Tibial nerve (tissue), 4 donors: ENCODE measurements around the gene LDLRAD1. TPM values are rescaled to one million over a fixed set of nuclear protein-coding genes. Genes with fewer than 3 reads are reported as not detected.
A peak's percentile ranks its signal among the peaks of the same experiment; 100 is the strongest.
"Not testable (repeated sequence)": the region's sequence is repeated elsewhere in the genome, so short reads cannot be mapped to it uniquely, and the experiment has no call there.

Experiments used
- DNase-seq, 2 donors: peaks; one replicate each; pipeline ENCODE4 v3.0.0-alpha.2; 2019; ENCODE audit warnings: low spot score in 2 of 2
- H3K27ac ChIP-seq, 4 donors: fragments of 200-600 bp; sonication (generic) in 3 of 4; one replicate each; pipeline ENCODE4 v1.5.1; 2017 to 2019; ENCODE audit warnings: mild to moderate bottlenecking in 1 of 4
- H3K27me3 ChIP-seq, 2 donors: fragments of 200-600 bp; sonication (generic) in 1 of 2; one replicate each; pipeline versions ENCODE4 v1.5.1 to v1.6.0; 2017 to 2019
- H3K36me3 ChIP-seq, 3 donors: fragments of 200-600 bp; sonication (generic); one replicate each; pipeline ENCODE4 v1.5.1; 2018 to 2019
- H3K4me1 ChIP-seq, 4 donors: fragments of 200-600 bp; sonication (generic) in 3 of 4; one replicate each; pipeline ENCODE4 v1.5.1; 2017 to 2019
- H3K4me3 ChIP-seq, 4 donors: fragments of 200-600 bp; sonication (generic) in 3 of 4; one replicate each; pipeline ENCODE4 v1.5.1; 2017 to 2019; ENCODE audit warnings: mild to moderate bottlenecking in 1 of 4, moderate library complexity in 1 of 4
- H3K9me3 ChIP-seq, 4 donors: fragments of 200-600 bp; sonication (generic) in 3 of 4; one replicate each; pipeline ENCODE4 v1.5.1; 2017 to 2019
- CTCF ChIP-seq, 5 experiments: fragments of 200-600 bp in 3 of 5; fragments of 450-650 bp in 2 of 5; sonication (generic) in 3 of 5; IDR thresholded peaks; one replicate each; pipeline ENCODE4 v1.5.1; 2016 to 2019; ENCODE audit warnings: antibody characterized with exemption in 5 of 5, mild to moderate bottlenecking in 3 of 5, moderate library complexity in 2 of 5
- EP300 ChIP-seq, 2 donors: sonication (generic); formaldehyde crosslinking; IDR thresholded peaks; one replicate each; pipeline ENCODE4 v1.6.1; 2017; ENCODE audit warnings: antibody characterized with exemption in 2 of 2, mild to moderate bottlenecking in 1 of 2
- POLR2A ChIP-seq, 2 donors: fragments of 450-650 bp; IDR thresholded peaks; one replicate each; pipeline ENCODE4 v1.6.1; 2017; ENCODE audit warnings: antibody characterized with exemption in 2 of 2, mild to moderate bottlenecking in 2 of 2, moderate library complexity in 2 of 2
- WGBS, 2 donors: methylation state at CpG; one replicate each; pipeline ENCODE4 v1.1.5; 2018; 5-methylcytosine and 5-hydroxymethylcytosine counted together
- total RNA-seq, 4 donors: library from RNA; depleted of rRNA; stranded (reverse); fragments of >200 nt; gene quantifications; one replicate each; pipeline ENCODE4 v1.1.0, GENCODE V29; 2016

The LDLRAD1 gene
- total RNA-seq, 4 donors from 2014 or later: not detected

- no peaks in the 10 kb centered on the region for H3K27me3 ChIP-seq
- H3K36me3 ChIP-seq: peaks cover 0 to 8% (median 0%) of the 10 kb centered on the region in 3 donors
- no peak for DNase-seq
- H3K9me3 ChIP-seq: no peaks in the 10 kb centered on the region
- TF ChIP-seq POLR2A (IDR thresholded peaks at IDR 0.05) (no peak), EP300 (IDR thresholded peaks at IDR 0.05) (no peak), CTCF (IDR thresholded peaks at IDR 0.05) (no peak)
- H3K27ac ChIP-seq: no peak overlapping the region
- peaks cover 0 to 9% (median 0%) of the 10 kb centered on the region in 4 donors for H3K4me1 ChIP-seq
- 88 to 92% methylated on average over 6 of the region's 6 CpGs for WGBS, 2 donors
- no peak overlapping the region for H3K4me3 ChIP-seq
Measured at GRCh38 chr1:53981220-53981619, 36.8 kb downstream of the LDLRAD1 start.

GRCh38 chr1:53979712-53980450 lies 38.1 kb downstream of the LDLRAD1 start:
- no peaks in the 10 kb centered on the region for H3K9me3 ChIP-seq
- H3K4me3 ChIP-seq: no peak overlapping the region
- WGBS, 2 donors: 76 to 81% methylated on average over 13 of the region's 13 CpGs
- TF ChIP-seq POLR2A (IDR thresholded peaks at IDR 0.05): no peak
- TF ChIP-seq EP300 (IDR thresholded peaks at IDR 0.05): no peak
- TF ChIP-seq CTCF (IDR thresholded peaks at IDR 0.05): no peak
- no peak for DNase-seq
- H3K27ac ChIP-seq: no peak overlapping the region
- peaks cover 0 to 21% (median 0%) of the 10 kb centered on the region in 3 donors for H3K36me3 ChIP-seq
- H3K27me3 ChIP-seq: no peaks in the 10 kb centered on the region
- H3K4me1 ChIP-seq: peaks cover 0 to 9% (median 0%) of the 10 kb centered on the region in 4 donors

- DNase-seq: no peak
- no peaks in the 10 kb centered on the region for H3K4me1 ChIP-seq
- H3K27me3 ChIP-seq: no peaks in the 10 kb centered on the region
- no peak overlapping the region for H3K4me3 ChIP-seq
- TF ChIP-seq CTCF (IDR thresholded peaks at IDR 0.05): no peak
- no peak for TF ChIP-seq EP300 (IDR thresholded peaks at IDR 0.05)
- TF ChIP-seq POLR2A (IDR thresholded peaks at IDR 0.05): no peak
- WGBS, 2 donors: 94 to 95% methylated on average over 7 of the region's 7 CpGs
- peaks cover 0 to 47% (median 0%) of the 10 kb centered on the region in 3 donors for H3K36me3 ChIP-seq
- no peak overlapping the region for H3K27ac ChIP-seq
- H3K9me3 ChIP-seq: no peaks in the 10 kb centered on the region
Measured at GRCh38 chr1:53975861-53976260, 42.1 kb downstream of the LDLRAD1 start.

- TF ChIP-seq POLR2A (IDR thresholded peaks at IDR 0.05): no peak
- TF ChIP-seq EP300 (IDR thresholded peaks at IDR 0.05): no peak
- TF ChIP-seq CTCF (IDR thresholded peaks at IDR 0.05): no peak
- Histone ChIP-seq H3K4me1 (no peaks in the 10 kb centered on the region), H3K9me3 (no peaks in the 10 kb centered on the region), H3K27ac (peak overlapping the region in 1 of 4 donors; percentile 18), H3K4me3 (no peak overlapping the region), H3K36me3 (peaks cover 0 to 86% (median 0%) of the 10 kb centered on the region in 3 donors), H3K27me3 (no peaks in the 10 kb centered on the region)
- 45 to 57% methylated on average over 2 of the region's 2 CpGs for WGBS, 2 donors
- DNase-seq: no peak
Measured at GRCh38 chr1:53971718-53972117, 46.3 kb downstream of the LDLRAD1 start.

- not testable (repeated sequence) for H3K27ac ChIP-seq
- H3K36me3 ChIP-seq: peaks cover 0 to 82% (median 0%) of the 10 kb centered on the region in 3 donors
- 90 to 97% methylated on average over 2 of the region's 2 CpGs for WGBS, 2 donors
Measured at GRCh38 chr1:53969323-53969722, 48.7 kb downstream of the LDLRAD1 start.

More at GRCh38 chr1:53969323-53969722, 48.7 kb downstream of the LDLRAD1 start:
- not testable (repeated sequence) for DNase-seq, H3K4me1 ChIP-seq, H3K9me3 ChIP-seq, H3K27me3 ChIP-seq, H3K4me3 ChIP-seq
